Measurements from ENCODE around the gene TTC8.

DNA sequence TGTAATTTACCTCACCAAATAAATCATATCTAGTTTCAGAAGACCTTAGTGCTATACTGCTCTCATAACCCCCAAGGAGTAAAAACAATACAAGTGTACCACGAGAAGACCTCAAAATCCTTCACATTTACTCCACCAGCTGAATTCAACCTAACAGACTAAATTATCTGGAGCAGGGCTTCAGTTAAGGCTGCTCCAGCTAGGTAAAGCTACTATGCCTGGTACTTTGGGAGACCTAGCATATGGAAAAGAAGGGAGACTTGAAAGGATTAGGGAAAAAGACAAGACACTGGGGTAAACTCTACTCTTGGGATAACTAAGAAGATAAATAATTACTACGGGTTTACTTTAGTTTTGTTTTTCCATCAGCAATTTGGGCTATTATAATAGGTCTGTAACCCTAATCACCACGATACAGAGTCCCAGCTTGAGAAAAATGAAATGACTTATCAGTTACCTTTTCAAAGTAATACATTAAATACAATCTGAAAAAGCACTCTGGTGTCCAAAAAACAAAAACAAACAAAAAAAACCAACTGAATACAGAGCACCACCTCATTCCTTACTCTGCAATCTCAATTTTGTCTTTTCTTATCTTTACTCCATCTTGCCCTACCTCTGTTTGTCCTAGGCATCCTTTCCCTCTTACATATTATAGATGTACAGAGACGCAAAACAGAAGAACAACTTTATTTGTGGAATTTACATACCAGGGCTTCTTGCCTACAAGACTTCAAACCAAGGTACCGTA is 33.8 kb upstream of the TTC8 start:
- TF ChIP-seq, protein P1, sequence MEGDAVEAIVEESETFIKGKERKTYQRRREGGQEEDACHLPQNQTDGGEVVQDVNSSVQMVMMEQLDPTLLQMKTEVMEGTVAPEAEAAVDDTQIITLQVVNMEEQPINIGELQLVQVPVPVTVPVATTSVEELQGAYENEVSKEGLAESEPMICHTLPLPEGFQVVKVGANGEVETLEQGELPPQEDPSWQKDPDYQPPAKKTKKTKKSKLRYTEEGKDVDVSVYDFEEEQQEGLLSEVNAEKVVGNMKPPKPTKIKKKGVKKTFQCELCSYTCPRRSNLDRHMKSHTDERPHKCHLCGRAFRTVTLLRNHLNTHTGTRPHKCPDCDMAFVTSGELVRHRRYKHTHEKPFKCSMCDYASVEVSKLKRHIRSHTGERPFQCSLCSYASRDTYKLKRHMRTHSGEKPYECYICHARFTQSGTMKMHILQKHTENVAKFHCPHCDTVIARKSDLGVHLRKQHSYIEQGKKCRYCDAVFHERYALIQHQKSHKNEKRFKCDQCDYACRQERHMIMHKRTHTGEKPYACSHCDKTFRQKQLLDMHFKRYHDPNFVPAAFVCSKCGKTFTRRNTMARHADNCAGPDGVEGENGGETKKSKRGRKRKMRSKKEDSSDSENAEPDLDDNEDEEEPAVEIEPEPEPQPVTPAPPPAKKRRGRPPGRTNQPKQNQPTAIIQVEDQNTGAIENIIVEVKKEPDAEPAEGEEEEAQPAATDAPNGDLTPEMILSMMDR (IDR thresholded peaks at IDR 0.05): no peak
- TF ChIP-seq EP300 (IDR thresholded peaks at IDR 0.05): no peak
- no peak for TF ChIP-seq POLR2A (IDR thresholded peaks at IDR 0.05; ENCODE audit: low read depth)
